DND-41 (cell line): ENCODE data around the gene CC2D1A.

Experiments
- ATAC-seq: fragments of 200-7000 bp; cut with Tn5 transposase; 3 replicates; pipeline ENCODE4 v1.9.1; 2021; ENCODE audit warnings: low read depth; ENCODE audit not compliant: insufficient read depth
- DNase-seq: peaks from one replicate; pipeline ENCODE4 v3.0.0-alpha.2; 2020
- H2AFZ ChIP-seq: 2 replicates; pipeline ENCODE4 v1.6.0; 2012; ENCODE audit warnings: low read depth, low read length
- H3K27ac ChIP-seq: 2 replicates; pipeline ENCODE4 v1.5.1; 2012; ENCODE audit warnings: low read length, inconsistent platforms
- H3K27me3 ChIP-seq: fragments of 200-600 bp; sonication (generic); 2 replicates; pipeline ENCODE4 v1.6.0; 2012; ENCODE audit warnings: low read length, mild to moderate bottlenecking, inconsistent platforms; ENCODE audit not compliant: insufficient read depth, poor library complexity
- H3K36me3 ChIP-seq: 2 replicates; pipeline ENCODE4 v1.5.1; 2012; ENCODE audit warnings: low read length, inconsistent platforms; ENCODE audit not compliant: insufficient read depth
- H3K4me1 ChIP-seq: 2 replicates; pipeline ENCODE4 v1.5.1; 2012; ENCODE audit warnings: mild to moderate bottlenecking, low read length; ENCODE audit not compliant: insufficient read depth
- H3K4me2 ChIP-seq: 2 replicates; pipeline ENCODE4 v1.6.0; 2012; ENCODE audit warnings: mild to moderate bottlenecking, moderate library complexity, low read length, inconsistent platforms; ENCODE audit not compliant: insufficient read depth
- H3K4me3 ChIP-seq, 2 experiments: fragments of 200-600 bp in 1 of 2; shearing (Covaris generic) in 1 of 2; 2 replicates each; pipeline ENCODE4 v1.5.1; 2012 to 2016; ENCODE audit warnings: inconsistent platforms in 2 of 2, low read length in 2 of 2, mild to moderate bottlenecking in 2 of 2, low read depth in 1 of 2, moderate library complexity in 1 of 2
- H3K79me2 ChIP-seq: 2 replicates; pipeline ENCODE4 v1.6.0; 2012; ENCODE audit warnings: low read length, inconsistent platforms; ENCODE audit not compliant: insufficient read depth
- H3K9ac ChIP-seq: 2 replicates; pipeline ENCODE4 v1.6.0; 2012; ENCODE audit warnings: low read depth, mild to moderate bottlenecking, inconsistent platforms, low read length, moderate library complexity
- H3K9me3 ChIP-seq: 2 replicates; pipeline ENCODE4 v1.5.1; 2012; ENCODE audit warnings: low read length, moderate library complexity, mild to moderate bottlenecking, inconsistent platforms; ENCODE audit not compliant: insufficient read depth, severe bottlenecking
- H4K20me1 ChIP-seq: 2 replicates; pipeline ENCODE4 v1.6.0; 2012; ENCODE audit warnings: low read length; ENCODE audit not compliant: insufficient read depth
- EZH2 ChIP-seq: IDR thresholded peaks from 3 replicates; pipeline ENCODE4 v1.6.1; 2012; ENCODE audit warnings: borderline replicate concordance, low read depth, mild to moderate bottlenecking, moderate library complexity, low read length, inconsistent platforms; ENCODE audit not compliant: severe bottlenecking
- TF ChIP-seq, protein P1 (sequence below): IDR thresholded peaks from 2 replicates; pipeline ENCODE4 v1.5.1; 2012; ENCODE audit warnings: borderline replicate concordance, low read length, moderate library complexity, mild to moderate bottlenecking; ENCODE audit not compliant: poor library complexity, severe bottlenecking; ENCODE audit errors: extremely low read depth

CC2D1A gene

DNA sequence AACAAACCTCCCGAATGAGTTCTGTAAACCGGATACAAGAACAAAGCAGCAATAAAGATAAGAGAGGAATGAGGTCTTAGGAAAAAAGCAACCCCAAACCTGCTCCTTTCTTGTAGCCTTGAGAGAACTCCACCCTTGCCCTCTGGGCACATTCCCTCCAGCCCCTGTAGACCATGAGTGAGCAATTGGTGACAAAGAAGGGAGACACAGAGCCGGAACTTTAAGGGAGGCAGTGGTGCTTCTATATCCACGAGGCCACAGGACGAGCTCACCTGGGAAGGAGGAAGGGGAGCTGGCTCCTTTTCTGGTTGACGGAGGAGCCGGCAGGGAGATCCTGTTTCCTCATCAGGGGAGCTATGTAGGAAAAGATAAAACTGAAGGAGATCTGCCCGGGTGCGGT, 13.1 kb upstream of the CC2D1A start:
- Histone ChIP-seq H3K27ac (no peak overlapping the region), H4K20me1 (no peaks in the 10 kb centered on the region), H3K4me1 (no peaks in the 10 kb centered on the region), H3K4me3 (no peak overlapping the region), H3K9me3 (no peaks in the 10 kb centered on the region), H3K4me2 (no peak overlapping the region), H3K36me3 (peaks cover 61% of the 10 kb centered on the region), H3K79me2 (peaks cover 8% of the 10 kb centered on the region; the same call in 1 of the 2 replicates), H3K27me3 (no peaks in the 10 kb centered on the region), H2AFZ (no peak overlapping the region), H3K9ac (no peak overlapping the region)
- ATAC-seq (no peak), DNase-seq (no peak)
- TF ChIP-seq, protein P1, sequence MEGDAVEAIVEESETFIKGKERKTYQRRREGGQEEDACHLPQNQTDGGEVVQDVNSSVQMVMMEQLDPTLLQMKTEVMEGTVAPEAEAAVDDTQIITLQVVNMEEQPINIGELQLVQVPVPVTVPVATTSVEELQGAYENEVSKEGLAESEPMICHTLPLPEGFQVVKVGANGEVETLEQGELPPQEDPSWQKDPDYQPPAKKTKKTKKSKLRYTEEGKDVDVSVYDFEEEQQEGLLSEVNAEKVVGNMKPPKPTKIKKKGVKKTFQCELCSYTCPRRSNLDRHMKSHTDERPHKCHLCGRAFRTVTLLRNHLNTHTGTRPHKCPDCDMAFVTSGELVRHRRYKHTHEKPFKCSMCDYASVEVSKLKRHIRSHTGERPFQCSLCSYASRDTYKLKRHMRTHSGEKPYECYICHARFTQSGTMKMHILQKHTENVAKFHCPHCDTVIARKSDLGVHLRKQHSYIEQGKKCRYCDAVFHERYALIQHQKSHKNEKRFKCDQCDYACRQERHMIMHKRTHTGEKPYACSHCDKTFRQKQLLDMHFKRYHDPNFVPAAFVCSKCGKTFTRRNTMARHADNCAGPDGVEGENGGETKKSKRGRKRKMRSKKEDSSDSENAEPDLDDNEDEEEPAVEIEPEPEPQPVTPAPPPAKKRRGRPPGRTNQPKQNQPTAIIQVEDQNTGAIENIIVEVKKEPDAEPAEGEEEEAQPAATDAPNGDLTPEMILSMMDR: no peak
- no peak for TF ChIP-seq EZH2

DNA sequence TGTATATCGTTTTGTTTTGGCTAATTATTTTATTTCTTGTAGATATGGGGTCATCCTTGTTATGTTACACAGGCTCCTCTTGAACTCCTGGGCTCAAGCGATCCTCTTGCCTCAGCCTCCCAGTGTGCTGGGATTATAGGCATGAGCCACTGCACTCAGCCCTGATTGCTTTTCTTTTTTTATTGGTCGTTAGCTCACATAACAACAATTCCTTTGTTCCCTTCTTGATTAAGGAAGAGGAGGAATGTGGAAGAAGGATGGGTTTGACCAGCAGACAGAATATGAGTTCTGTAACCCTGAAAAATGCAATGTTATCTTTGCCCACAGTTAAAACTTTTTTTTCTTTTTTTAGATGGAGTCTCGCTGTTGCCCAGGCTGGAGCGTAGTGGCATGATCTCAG, 11.4 kb upstream of the CC2D1A start:
- ATAC-seq (no peak), DNase-seq (no peak)
- Histone ChIP-seq H3K9me3 (no peaks in the 10 kb centered on the region), H3K9ac (no peak overlapping the region), H2AFZ (no peak overlapping the region), H3K4me2 (no peak overlapping the region), H3K27me3 (no peaks in the 10 kb centered on the region), H3K79me2 (peaks cover 13% of the 10 kb centered on the region; the same call in 1 of the 2 replicates), H4K20me1 (no peaks in the 10 kb centered on the region), H3K4me1 (peaks cover 11% of the 10 kb centered on the region; the same call in 1 of the 2 replicates), H3K36me3 (peaks cover 53% of the 10 kb centered on the region), H3K4me3 (no peak overlapping the region), H3K27ac (no peak overlapping the region)
- TF ChIP-seq, protein P1: no peak
- no peak for TF ChIP-seq EZH2

DNA sequence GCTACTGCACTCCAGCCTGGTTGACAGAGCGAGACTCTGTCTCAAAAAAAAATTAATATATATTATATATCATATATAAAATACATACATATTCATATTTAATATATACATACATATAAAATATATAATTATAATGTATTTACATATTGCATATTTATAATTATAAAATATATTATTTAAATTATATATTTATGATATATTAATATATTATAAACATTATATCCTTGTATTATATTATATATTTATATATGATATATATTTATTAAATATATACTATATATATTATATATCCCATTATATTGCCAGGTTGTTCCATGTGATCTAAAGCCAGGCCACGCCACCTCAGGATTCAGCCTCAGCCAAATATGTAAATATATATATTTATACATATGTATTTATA, 9.8 kb upstream of the CC2D1A start:
- DNase-seq: no peak
- Histone ChIP-seq H4K20me1 (no peaks in the 10 kb centered on the region), H2AFZ (no peak overlapping the region), H3K36me3 (peaks cover 42% of the 10 kb centered on the region), H3K27me3 (no peaks in the 10 kb centered on the region), H3K4me3 (no peak overlapping the region), H3K79me2 (peaks cover 13% of the 10 kb centered on the region; the same call in 1 of the 2 replicates), H3K9me3 (no peaks in the 10 kb centered on the region), H3K4me1 (peaks cover 27% of the 10 kb centered on the region), H3K9ac (no peak overlapping the region), H3K27ac (no peak overlapping the region), H3K4me2 (no peak overlapping the region)
- no peak for TF ChIP-seq EZH2
- TF ChIP-seq, protein P1: no peak
- no peak for ATAC-seq
